ENCODE results near the gene TSC22D2. TPM values are rescaled to one million over a fixed set of nuclear protein-coding genes. Genes with fewer than 3 reads are reported as not detected.

The TSC22D2 gene
- total RNA-seq, 4 donors from 2014 or later: 14.4 to 35.1 (median 21.2) TPM

- no peaks in the 10 kb centered on the region for H3K27me3 ChIP-seq
- no peak for TF ChIP-seq POLR2A (IDR thresholded peaks at IDR 0.05)
- TF ChIP-seq CTCF (IDR thresholded peaks at IDR 0.05): no peak
- no peaks in the 10 kb centered on the region for H3K9me3 ChIP-seq
- peaks cover 25 to 29% of the 10 kb centered on the region in 2 donors for H3K4me1 ChIP-seq
- DNase-seq: no peak
- intact Hi-C loops (cut with DNase I): no loop called here
- no peak overlapping the region for H3K4me3 ChIP-seq (replicated peaks in 1 of 3)
- no peaks in the 10 kb centered on the region for H3K36me3 ChIP-seq
- H3K27ac ChIP-seq: no peak overlapping the region
Measured at GRCh38 chr3:150450916-150451315, 42.8 kb downstream of the TSC22D2 start.

GRCh38 chr3:150451329-150452048 is 43.4 kb downstream of the TSC22D2 start:
- Histone ChIP-seq H3K27ac (no peak overlapping the region), H3K4me3 (replicated peaks in 1 of 3) (no peak overlapping the region), H3K9me3 (no peaks in the 10 kb centered on the region), H3K27me3 (no peaks in the 10 kb centered on the region), H3K36me3 (no peaks in the 10 kb centered on the region), H3K4me1 (peaks cover 25 to 29% of the 10 kb centered on the region in 2 donors)
- TF ChIP-seq CTCF (IDR thresholded peaks at IDR 0.05) (no peak), POLR2A (IDR thresholded peaks at IDR 0.05) (no peak)
- WGBS, 2 donors: 71 to 93% methylated on average over 1 of the region's 1 CpG
- DNase-seq: no peak
- intact Hi-C loops (cut with DNase I): no loop called here

- intact Hi-C loops (cut with DNase I): no loop called here
- Histone ChIP-seq H3K27me3 (no peaks in the 10 kb centered on the region), H3K4me1 (peaks cover 21 to 23% of the 10 kb centered on the region in 2 donors), H3K4me3 (replicated peaks in 1 of 3) (no peak overlapping the region), H3K36me3 (peaks cover under 1% of the 10 kb centered on the region in 2 donors), H3K9me3 (no peaks in the 10 kb centered on the region), H3K27ac (no peak overlapping the region)
- DNase-seq: no peak
- 95 to 97% methylated on average over 4 of the region's 4 CpGs for WGBS, 2 donors
- TF ChIP-seq POLR2A (IDR thresholded peaks at IDR 0.05) (no peak), CTCF (IDR thresholded peaks at IDR 0.05) (no peak)
Measured at GRCh38 chr3:150453353-150453752, 45.3 kb downstream of the TSC22D2 start.

GRCh38 chr3:150454085-150454484 is 46.0 kb downstream of the TSC22D2 start:
- H3K4me3 ChIP-seq (replicated peaks in 1 of 3): no peak overlapping the region
- no peak for DNase-seq
- H3K4me1 ChIP-seq: peaks cover 21% of the 10 kb centered on the region in 2 donors
- intact Hi-C loops (cut with DNase I): no loop called here
- H3K36me3 ChIP-seq: peaks cover 2 to 7% of the 10 kb centered on the region in 2 donors
- no peak for TF ChIP-seq CTCF (IDR thresholded peaks at IDR 0.05)
- no peak for TF ChIP-seq POLR2A (IDR thresholded peaks at IDR 0.05)
- no peak overlapping the region for H3K27ac ChIP-seq
- no peaks in the 10 kb centered on the region for H3K9me3 ChIP-seq
- no peaks in the 10 kb centered on the region for H3K27me3 ChIP-seq
- WGBS, 2 donors: 88 to 95% methylated on average over 2 of the region's 2 CpGs

GRCh38 chr3:150454622-150455021 is 46.5 kb downstream of the TSC22D2 start:
- no peaks in the 10 kb centered on the region for H3K27me3 ChIP-seq
- H3K4me3 ChIP-seq (replicated peaks in 1 of 3): no peak overlapping the region
- H3K9me3 ChIP-seq: no peaks in the 10 kb centered on the region
- TF ChIP-seq CTCF (IDR thresholded peaks at IDR 0.05): no peak
- no peak overlapping the region for H3K27ac ChIP-seq
- DNase-seq: no peak
- peaks cover 17 to 21% of the 10 kb centered on the region in 2 donors for H3K4me1 ChIP-seq
- intact Hi-C loops (cut with DNase I): no loop called here
- peaks cover 2 to 7% of the 10 kb centered on the region in 2 donors for H3K36me3 ChIP-seq
- 92 to 97% methylated on average over 1 of the region's 1 CpG for WGBS, 2 donors

Measured in thyroid gland (tissue), 4 donors.